Adipocyte (in vitro differentiated cells): ENCODE measurements around the gene PTPN14.

Experiments used
- DNase-seq: peaks from one replicate; pipeline ENCODE4 v3.0.0-alpha.2; 2015; ENCODE audit warnings: low read depth
- H3K27me3 ChIP-seq: replicated peaks from 2 replicates; pipeline ENCODE4 v1.7.0; 2013; ENCODE audit warnings: mild to moderate bottlenecking, low read length, moderate library complexity; ENCODE audit not compliant: control insufficient read depth, insufficient read depth
- H3K36me3 ChIP-seq: 2 replicates; pipeline ENCODE4 v1.7.0; 2013; ENCODE audit warnings: low read length, mild to moderate bottlenecking, moderate library complexity; ENCODE audit not compliant: control insufficient read depth, insufficient read depth, severe bottlenecking
- H3K4me1 ChIP-seq: 2 replicates; pipeline ENCODE4 v1.7.0; 2013; ENCODE audit warnings: mild to moderate bottlenecking, low read length, moderate library complexity; ENCODE audit not compliant: control insufficient read depth, insufficient read depth
- H3K4me3 ChIP-seq: 2 replicates; pipeline ENCODE4 v1.7.0; 2013; ENCODE audit warnings: mild to moderate bottlenecking, low read length, moderate library complexity
- H3K9ac ChIP-seq: 2 replicates; pipeline ENCODE4 v1.7.0; 2013; ENCODE audit warnings: mild to moderate bottlenecking, low read length, moderate library complexity
- H3K9me3 ChIP-seq: 2 replicates; pipeline ENCODE4 v1.7.0; 2013; ENCODE audit warnings: mild to moderate bottlenecking, low read length, moderate library complexity; ENCODE audit not compliant: control insufficient read depth

Gene PTPN14

GRCh38 chr1:214310010-214310409 lies 241.4 kb downstream of the PTPN14 start:
- no peaks in the 10 kb centered on the region for H3K27me3 ChIP-seq
- no peaks in the 10 kb centered on the region for H3K9me3 ChIP-seq
- peak; percentile 46 for DNase-seq

GRCh38 chr1:214306269-214306668 lies 245.1 kb downstream of the PTPN14 start:
- Histone ChIP-seq H3K9me3 (no peaks in the 10 kb centered on the region), H3K4me1 (peaks cover 25% of the 10 kb centered on the region), H3K9ac (no peak overlapping the region), H3K36me3 (no peaks in the 10 kb centered on the region), H3K4me3 (no peak overlapping the region), H3K27me3 (no peaks in the 10 kb centered on the region)
- no peak for DNase-seq

More at GRCh38 chr1:214310010-214310409, 241.4 kb downstream of the PTPN14 start:
- Histone ChIP-seq H3K9ac (peak overlapping the region; percentile 30), H3K36me3 (no peaks in the 10 kb centered on the region), H3K4me1 (peaks cover 13% of the 10 kb centered on the region), H3K4me3 (peak overlapping the region; percentile 73)

- no peak overlapping the region for H3K4me3 ChIP-seq
- H3K9me3 ChIP-seq: no peaks in the 10 kb centered on the region
- H3K36me3 ChIP-seq: no peaks in the 10 kb centered on the region
- no peak overlapping the region for H3K9ac ChIP-seq
- no peaks in the 10 kb centered on the region for H3K27me3 ChIP-seq
- DNase-seq: no peak
- peaks cover 22% of the 10 kb centered on the region for H3K4me1 ChIP-seq
These were observed 246.1 kb downstream of the PTPN14 start for GRCh38 chr1:214305164-214305751.

- peak overlapping the region; percentile 59 for H3K9ac ChIP-seq
- H3K4me3 ChIP-seq: peak overlapping the region; percentile 65
- H3K36me3 ChIP-seq: no peaks in the 10 kb centered on the region
- no peaks in the 10 kb centered on the region for H3K9me3 ChIP-seq
- peaks cover 15% of the 10 kb centered on the region for H3K4me1 ChIP-seq
- DNase-seq: no peak
- no peaks in the 10 kb centered on the region for H3K27me3 ChIP-seq
These were observed 248.1 kb downstream of the PTPN14 start for GRCh38 chr1:214303141-214303930.

- H3K36me3 ChIP-seq: no peaks in the 10 kb centered on the region
- no peak overlapping the region for H3K4me3 ChIP-seq
- DNase-seq: no peak
- no peak overlapping the region for H3K9ac ChIP-seq
- H3K27me3 ChIP-seq: no peaks in the 10 kb centered on the region
- H3K9me3 ChIP-seq: no peaks in the 10 kb centered on the region
- peaks cover 29% of the 10 kb centered on the region for H3K4me1 ChIP-seq
These were observed 249.9 kb downstream of the PTPN14 start for GRCh38 chr1:214301526-214301925.

- no peaks in the 10 kb centered on the region for H3K36me3 ChIP-seq
- no peaks in the 10 kb centered on the region for H3K9me3 ChIP-seq
- H3K9ac ChIP-seq: no peak overlapping the region
- peaks cover 36% of the 10 kb centered on the region for H3K4me1 ChIP-seq
- DNase-seq: no peak
- H3K27me3 ChIP-seq: no peaks in the 10 kb centered on the region
- H3K4me3 ChIP-seq: no peak overlapping the region
These were observed 251.1 kb downstream of the PTPN14 start for GRCh38 chr1:214300149-214300780.
